G401.6 (cell line): ENCODE results near the gene RPS21.

Source experiments
- FAIRE-seq: peaks from 2 replicates; lab custom pipeline; 2012; peaks lifted over from hg19 to GRCh38; lab: Jason Lieb, UNC

RPS21 gene

DNA sequence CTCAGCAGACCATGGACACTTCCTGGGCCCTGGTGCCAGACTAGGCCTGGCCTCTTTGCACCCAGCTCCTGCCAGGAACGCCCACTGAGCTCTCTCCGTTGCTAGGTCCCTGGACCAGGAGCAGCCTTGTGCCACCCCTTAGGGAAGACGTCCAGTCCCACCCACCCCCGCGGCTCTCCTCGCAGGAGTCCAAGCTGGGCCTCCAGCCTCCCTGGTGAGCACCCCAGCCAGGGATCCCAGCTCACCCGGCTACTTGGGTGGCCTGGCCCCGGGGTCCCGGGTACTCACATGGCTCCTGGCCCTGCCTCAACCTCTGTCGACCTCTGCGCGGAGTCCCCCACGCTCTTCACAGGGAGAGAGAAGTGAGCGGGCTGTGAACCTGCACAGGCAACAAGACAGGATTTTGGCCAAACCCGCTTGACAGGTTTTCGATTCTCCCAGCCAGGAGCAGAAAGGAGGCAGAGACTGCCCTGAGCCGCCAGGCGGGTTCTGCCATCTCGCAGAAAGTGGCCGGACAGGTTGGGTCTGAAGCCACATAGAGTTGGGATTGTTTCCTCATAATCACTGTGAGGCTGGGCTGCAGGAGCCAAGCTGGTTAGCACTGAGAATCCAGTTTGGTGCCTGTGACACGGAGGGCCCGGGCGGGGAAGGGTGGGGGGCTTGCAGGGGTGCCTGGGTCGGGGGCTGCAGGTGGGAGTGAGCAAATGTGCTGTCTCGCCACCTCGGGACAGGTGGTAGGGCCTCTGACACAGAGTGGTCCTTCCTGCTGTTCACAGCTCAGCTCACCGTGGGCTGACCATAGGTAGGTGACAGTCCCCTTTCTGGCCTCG is 40.5 kb downstream of the RPS21 start, which contains the start of gene RBBP8NL:
Gene RBBP8NL, minus strand, starts transcription at position 368 of the 830 bp plus-strand sequence. CDS start 7,892 bp downstream, outside the sequence.
- FAIRE-seq: no peak

GRCh38 chr20:62428002-62428372 is 41.1 kb downstream of the RPS21 start:
- FAIRE-seq: no peak

DNA sequence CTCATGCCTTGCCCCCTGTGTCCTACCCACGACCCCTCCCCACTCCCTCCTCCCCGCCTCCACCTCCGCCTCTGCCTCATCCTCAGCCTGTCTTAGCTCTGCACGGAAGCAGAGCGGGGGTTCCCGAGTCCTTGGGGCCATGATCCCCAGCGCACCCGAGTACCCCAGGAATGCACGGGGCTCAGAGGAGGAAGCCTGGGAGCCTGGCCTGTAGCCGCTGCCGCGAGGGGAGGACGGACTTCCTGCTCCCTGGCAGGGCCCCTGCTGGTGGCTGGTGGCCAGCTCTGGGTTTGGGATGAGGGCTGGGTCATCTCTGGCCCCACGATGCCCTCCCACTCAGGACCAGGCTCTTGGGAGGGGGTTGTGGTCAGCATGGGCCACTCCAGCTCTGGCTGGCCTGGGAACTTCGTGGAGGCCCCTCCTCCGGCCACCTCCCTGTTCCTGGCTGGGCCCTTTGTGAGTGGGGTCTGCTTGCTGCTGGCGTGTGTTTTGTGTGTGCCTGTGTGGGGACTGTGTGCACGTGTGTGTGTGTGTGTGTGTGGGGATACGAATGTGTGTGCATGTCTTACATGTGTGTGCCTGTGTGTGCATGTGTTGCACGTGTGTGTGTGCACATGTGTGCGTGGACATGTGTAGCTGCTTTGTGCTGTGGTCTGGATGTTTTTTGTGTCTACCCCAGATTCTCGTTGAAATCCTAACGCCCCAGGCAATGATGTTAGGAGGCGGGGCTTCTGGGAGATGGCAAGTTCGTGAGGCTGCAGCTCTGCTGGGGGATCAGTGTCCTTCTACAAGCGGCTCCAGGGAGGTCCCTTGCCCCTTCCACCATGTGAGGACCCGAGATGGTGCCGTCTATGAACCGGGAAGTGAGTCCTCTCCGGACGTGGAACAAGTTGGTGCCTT is 41.7 kb downstream of the RPS21 start:
- no peak for FAIRE-seq

GRCh38 chr20:62429455-62430310 is 42.8 kb downstream of the RPS21 start:
- FAIRE-seq: no peak

DNA sequence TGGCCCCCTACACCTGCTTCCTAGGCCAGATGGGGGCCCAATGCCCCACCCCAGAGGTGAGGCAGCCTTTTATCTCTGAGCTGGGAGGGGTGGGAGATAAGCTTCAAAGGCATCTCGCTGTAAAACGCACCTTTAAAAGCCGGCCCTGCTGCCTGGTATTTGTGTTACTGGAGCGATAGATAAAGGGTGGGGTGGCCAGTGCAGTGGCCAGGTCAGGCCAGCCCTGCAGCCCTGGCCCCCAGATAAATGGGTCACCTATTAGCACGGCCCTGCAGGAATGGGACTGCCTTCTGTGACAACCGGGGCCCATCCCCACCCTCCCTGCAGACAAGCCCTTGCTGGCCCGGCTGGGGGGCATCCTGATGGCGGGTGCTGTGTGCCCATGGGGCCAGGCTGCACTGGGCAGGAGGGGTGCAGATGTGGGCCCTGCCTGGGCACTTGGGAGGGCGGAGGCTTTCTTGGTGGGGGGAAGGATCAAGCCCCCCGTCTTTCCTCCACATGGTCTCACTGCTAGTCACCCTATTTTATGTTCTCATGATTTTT is 43.5 kb downstream of the RPS21 start:
- no peak for FAIRE-seq

DNA sequence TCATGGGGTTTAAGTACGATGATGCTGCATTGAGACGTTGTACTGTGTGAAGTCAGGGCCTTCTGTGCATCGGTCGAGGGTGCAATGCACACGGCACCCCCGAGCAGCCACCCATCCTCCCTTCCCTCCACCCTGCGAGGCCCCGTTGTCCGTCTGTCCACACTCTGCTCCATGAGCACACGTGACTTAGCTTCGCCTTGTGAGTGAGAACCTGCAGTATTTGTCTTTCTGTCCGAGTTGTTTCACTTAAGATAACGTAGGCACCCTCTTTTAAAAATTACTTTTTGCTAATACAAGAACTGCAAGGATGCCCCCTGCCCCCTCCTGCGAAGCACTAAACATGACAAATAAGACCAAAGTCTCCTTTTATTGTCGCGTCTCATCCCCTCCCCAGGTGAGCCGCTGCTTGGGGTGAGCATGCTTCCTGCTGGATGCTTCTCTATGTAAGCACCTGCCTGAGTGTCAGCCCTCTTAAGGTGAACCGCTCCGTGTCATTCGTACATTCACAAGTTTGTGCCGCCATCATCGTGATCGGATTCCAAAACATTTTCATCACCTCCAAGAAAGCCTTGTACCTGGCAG is 44.1 kb downstream of the RPS21 start:
- no peak for FAIRE-seq

DNA sequence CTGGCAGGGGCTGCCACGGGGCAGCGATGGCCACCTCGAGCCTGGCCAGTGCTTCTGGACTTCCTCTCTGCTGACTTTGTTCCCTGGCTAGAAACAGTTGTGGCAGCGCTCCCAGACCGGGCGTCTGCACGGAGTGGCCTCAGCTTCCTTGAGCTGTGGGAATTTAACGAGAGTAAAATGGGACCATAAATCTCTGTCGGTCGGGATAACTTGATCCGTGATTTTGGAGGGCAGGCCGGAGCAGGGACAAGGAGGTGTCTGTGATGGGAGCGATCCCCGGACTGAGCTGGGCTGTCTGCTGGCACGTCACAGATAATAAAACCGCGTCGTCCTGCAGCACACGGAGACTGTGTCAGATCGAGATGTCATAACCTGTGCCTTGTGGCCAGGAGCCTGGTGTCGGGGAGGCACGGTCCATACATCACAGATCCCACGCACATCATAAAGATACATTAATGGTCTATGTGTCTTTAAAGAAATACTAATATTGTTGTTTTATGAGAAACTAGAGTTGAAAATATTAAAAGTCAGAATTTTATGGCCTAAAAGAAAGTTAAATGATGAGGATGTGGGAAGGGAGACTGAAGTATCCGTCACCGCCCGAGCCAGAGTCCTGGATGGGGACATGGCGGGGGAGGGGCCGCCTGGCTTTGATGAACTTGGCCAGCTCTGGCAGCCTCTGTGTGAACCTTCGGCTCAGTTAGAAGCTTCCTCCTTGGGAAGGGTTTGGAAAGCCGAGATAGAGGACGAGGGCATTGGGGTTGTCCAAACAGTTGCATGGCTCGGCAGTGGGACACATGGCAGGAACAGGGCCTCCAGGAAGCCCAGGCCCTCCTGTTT is 47.0 kb downstream of the RPS21 start:
- FAIRE-seq: no peak

GRCh38 chr20:62436692-62437091 is 49.8 kb downstream of the RPS21 start:
- FAIRE-seq: no peak

- FAIRE-seq: no peak
Observed at GRCh38 chr20:62437496-62437895, 50.6 kb downstream of the RPS21 start.

DNA sequence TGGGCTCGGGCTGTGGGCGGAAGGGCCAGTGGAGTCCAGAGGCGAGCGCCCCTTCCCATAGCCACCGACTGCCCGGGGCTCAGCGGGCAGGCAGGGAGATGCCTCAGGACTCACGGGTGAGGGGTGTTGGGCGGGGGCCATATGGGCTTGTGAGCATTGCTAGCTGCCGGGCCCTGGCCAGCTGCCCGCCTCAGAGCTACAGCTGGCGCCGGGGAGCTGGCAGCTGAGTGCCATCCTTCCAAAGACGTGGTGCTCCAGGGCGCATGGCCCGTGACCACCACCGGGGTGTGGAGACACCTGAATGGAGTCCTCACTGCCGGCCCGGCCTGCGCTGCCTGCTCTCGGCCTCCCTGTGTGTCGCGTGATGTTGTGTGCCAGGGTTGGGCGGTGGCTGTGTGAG is 51.0 kb downstream of the RPS21 start:
- FAIRE-seq: no peak
